Esophagus muscularis mucosa (tissue), 4 donors: ENCODE measurements around the gene ALDH7A1.

Experiments
- CTCF ChIP-seq, 3 experiments: fragments of 200-600 bp in 2 of 3; fragments of 450-650 bp in 1 of 3; sonication (generic) in 2 of 3; IDR thresholded peaks; one replicate each; pipeline ENCODE4 v1.5.1; 2017 to 2019; ENCODE audit warnings: antibody characterized with exemption in 3 of 3, mild to moderate bottlenecking in 2 of 3, moderate library complexity in 1 of 3
- EP300 ChIP-seq: sonication (generic); formaldehyde crosslinking; IDR thresholded peaks from one replicate; pipeline ENCODE4 v1.6.1; 2017; ENCODE audit warnings: antibody characterized with exemption
- POLR2A ChIP-seq: fragments of 450-650 bp; IDR thresholded peaks from one replicate; pipeline ENCODE4 v1.6.1; 2017; ENCODE audit warnings: antibody characterized with exemption, moderate library complexity, mild to moderate bottlenecking, low read depth
- POLR2AphosphoS5 ChIP-seq, 2 donors: sonication (generic); formaldehyde crosslinking; IDR thresholded peaks; one replicate each; pipeline ENCODE4 v1.6.1; 2017; ENCODE audit warnings: antibody characterized with exemption in 2 of 2

GRCh38 chr5:126513302-126513701, 81.7 kb downstream of the ALDH7A1 start:
- no peak for TF ChIP-seq POLR2A
- no peak for TF ChIP-seq CTCF (IDR thresholded peaks at IDR 0.05)
- TF ChIP-seq POLR2AphosphoS5 (IDR thresholded peaks at IDR 0.05), result no peak
- no peak for TF ChIP-seq EP300
